Kidney (tissue), 14 donors: ENCODE data around the gene CCSAP. TPM values are rescaled to one million over a fixed set of nuclear protein-coding genes. Genes with fewer than 3 reads are reported as not detected.

ENCODE experiments used
- DNase-seq, 5 donors: peaks; one replicate each; pipeline ENCODE4 v3.0.0-alpha.2; 2013 to 2020
- FAIRE-seq: peaks from 2 replicates; lab custom pipeline; 2012; peaks lifted over from hg19 to GRCh38; lab: Jason Lieb, UNC
- H3K27ac ChIP-seq, 2 donors: one replicate each; pipeline ENCODE4 v1.7.0; 2013; ENCODE audit warnings: low read depth in 2 of 2, low read length in 2 of 2, inconsistent platforms in 1 of 2
- H3K27me3 ChIP-seq: one replicate; pipeline ENCODE4 v1.7.1; 2013; ENCODE audit warnings: low read length, inconsistent platforms; ENCODE audit not compliant: control insufficient read depth, insufficient read depth
- H3K36me3 ChIP-seq, 3 donors: one replicate each; pipeline versions ENCODE4 v1.7.0 to v1.7.1; 2013; ENCODE audit warnings: low read length in 3 of 3, control low read depth in 1 of 3, inconsistent platforms in 1 of 3; ENCODE audit not compliant: insufficient read depth in 3 of 3, control insufficient read depth in 2 of 3
- H3K4me1 ChIP-seq, 3 donors: one replicate each; pipeline versions ENCODE4 v1.7.0 to v1.7.1; 2013; ENCODE audit warnings: low read length in 3 of 3, inconsistent platforms in 1 of 3, low read depth in 1 of 3; ENCODE audit not compliant: control insufficient read depth in 2 of 3, insufficient read depth in 2 of 3
- H3K4me3 ChIP-seq, 3 donors: one replicate each; pipeline versions ENCODE4 v1.7.0 to v1.8.1; 2013; ENCODE audit warnings: low read length in 3 of 3, control low read depth in 1 of 3, inconsistent platforms in 1 of 3
- H3K9ac ChIP-seq, 3 donors: one replicate each; pipeline versions ENCODE4 v1.7.0 to v1.7.1; 2013; ENCODE audit warnings: low read length in 3 of 3, control low read depth in 1 of 3, inconsistent platforms in 1 of 3
- H3K9me3 ChIP-seq, 3 donors: one replicate each; pipeline versions ENCODE4 v1.7.0 to v1.7.1; 2013; ENCODE audit warnings: low read length in 3 of 3, control low read depth in 1 of 3, inconsistent platforms in 1 of 3; ENCODE audit not compliant: control insufficient read depth in 2 of 3, insufficient read depth in 1 of 3
- CTCF ChIP-seq: IDR thresholded peaks from 3 replicates; pipeline ENCODE4 v1.5.1; 2012; ENCODE audit warnings: mild to moderate bottlenecking, moderate library complexity, borderline replicate concordance; ENCODE audit not compliant: insufficient read depth; ENCODE audit errors: extremely low read depth
- intact Hi-C: fragments of 100-400 bp; cut with DNase I; formaldehyde crosslinking; loops from one replicate; pipeline ENCODE4 v1.11.1; 2022
- polyA plus RNA-seq: library from polyadenylated mRNA; stranded (reverse); fragments of 350-450 nt; fragmentation: Illumina TruSeq; extraction: RNeasy Lipid Tissue Mini Kit (QIAGEN cat#74804); gene quantifications from one replicate; pipeline ENCODE4 v1.2.3, GENCODE V29; 2014; ENCODE audit warnings: low read depth, low replicate concordance; ENCODE audit not compliant: insufficient read depth
- total RNA-seq: library from RNA; stranded (reverse); fragmentation: NEBNext Ultra II Directional; extraction: Animal tissue kit (Norgen Biotek cat#: 25700); gene quantifications from one replicate; pipeline ENCODE4 v1.2.1, GENCODE V29; 2021
- donor health status: control.
- donor health status: control.
- donor health status: control.
- donor health status: control.
- donor health status: control.
- donor health status: DM: yes; HTN: yes; CAD: no.
- donor health status: Normal renal cell carcinoma (clear cell type).

CCSAP gene
- total and polyA plus RNA-seq, 2 donors from 2014 or later, result 0.84 to 3.1 TPM

GRCh38 chr1:229355661-229356060 is 12.8 kb upstream of the CCSAP start:
- no peaks in the 10 kb centered on the region for H3K27me3 ChIP-seq
- TF ChIP-seq CTCF, result no peak
- no peaks in the 10 kb centered on the region for H3K36me3 ChIP-seq
- no peak overlapping the region for H3K4me3 ChIP-seq
- H3K9me3 ChIP-seq, result peaks cover 0 to 2% (median 0%) of the 10 kb centered on the region in 3 donors
- no peak overlapping the region for H3K27ac ChIP-seq
- DNase-seq, result no peak
- H3K4me1 ChIP-seq, result no peaks in the 10 kb centered on the region
- FAIRE-seq, result no peak
- H3K9ac ChIP-seq, result no peak overlapping the region
- intact Hi-C loops, result no loop called here

GRCh38 chr1:229354226-229354625 is 11.4 kb upstream of the CCSAP start:
- intact Hi-C loops, result no loop called here
- H3K9me3 ChIP-seq, result peaks cover 0 to 2% (median 0%) of the 10 kb centered on the region in 3 donors
- no peak overlapping the region for H3K9ac ChIP-seq
- no peaks in the 10 kb centered on the region for H3K4me1 ChIP-seq
- no peak for FAIRE-seq
- no peaks in the 10 kb centered on the region for H3K27me3 ChIP-seq
- TF ChIP-seq CTCF, result no peak
- H3K27ac ChIP-seq, result no peak overlapping the region
- no peak for DNase-seq
- H3K36me3 ChIP-seq, result no peaks in the 10 kb centered on the region
- H3K4me3 ChIP-seq, result no peak overlapping the region

- no peaks in the 10 kb centered on the region for H3K36me3 ChIP-seq
- no peak for DNase-seq
- H3K27ac ChIP-seq, result no peak overlapping the region
- no peaks in the 10 kb centered on the region for H3K4me1 ChIP-seq
- no peaks in the 10 kb centered on the region for H3K27me3 ChIP-seq
- TF ChIP-seq CTCF, result no peak
- H3K9me3 ChIP-seq, result peaks cover 0 to 2% (median 0%) of the 10 kb centered on the region in 3 donors
- H3K9ac ChIP-seq, result no peak overlapping the region
- H3K4me3 ChIP-seq, result no peak overlapping the region
- FAIRE-seq, result no peak
- intact Hi-C loops, result no loop called here
These were observed 10.1 kb upstream of the CCSAP start for GRCh38 chr1:229352975-229353374.
